SK-N-SH treated with all-trans-retinoic acid at 6 μM for 48 hours (cell line): ENCODE data around the gene WNK3.

Experiments
- ATAC-seq: fragments of 200-7000 bp; cut with Tn5 transposase; 3 replicates; pipeline ENCODE4 v1.9.1; 2020; ENCODE audit warnings: mild to moderate bottlenecking, moderate library complexity
- ARNTL ChIP-seq: fragments of 450-650 bp; formaldehyde crosslinking; IDR thresholded peaks from 2 replicates; pipeline ENCODE4 v1.5.0; 2020; ENCODE audit warnings: low read depth, mild to moderate bottlenecking, moderate library complexity, borderline replicate concordance
- BACH2 ChIP-seq: fragments of 250-450 bp; sonication (Bioruptor Pico); IDR thresholded peaks from 2 replicates; pipeline ENCODE4 v1.9.0; 2021; ENCODE audit warnings: mild to moderate bottlenecking, borderline replicate concordance
- CSDC2 ChIP-seq: fragments of 250-450 bp; sonication (Bioruptor Pico); IDR thresholded peaks from 2 replicates; pipeline ENCODE4 v1.5.0; 2020; ENCODE audit warnings: mild to moderate bottlenecking, moderate library complexity
- ESRRG ChIP-seq: fragments of 250-450 bp; sonication (Bioruptor Pico); IDR thresholded peaks from 2 replicates; pipeline ENCODE4 v1.6.1; 2021; ENCODE audit warnings: mild to moderate bottlenecking
- GLIS3 ChIP-seq: fragments of 250-450 bp; sonication (Bioruptor Pico); IDR thresholded peaks from 2 replicates; pipeline ENCODE4 v1.5.0; 2020; ENCODE audit warnings: mild to moderate bottlenecking, moderate library complexity
- ISL1 ChIP-seq: fragments of 250-450 bp; sonication (Bioruptor Pico); IDR thresholded peaks from 2 replicates; pipeline ENCODE4 v2.1.2; 2022; ENCODE audit warnings: mild to moderate bottlenecking, moderate library complexity
- OSR1 ChIP-seq: fragments of 250-450 bp; sonication (Bioruptor Pico); IDR thresholded peaks from 2 replicates; pipeline ENCODE4 v1.8.0; 2022; ENCODE audit warnings: moderate library complexity, mild to moderate bottlenecking, inconsistent platforms
- PATZ1 ChIP-seq: fragments of 250-450 bp; sonication (Bioruptor Pico); IDR thresholded peaks from 2 replicates; pipeline ENCODE4 v1.8.0; 2020; ENCODE audit warnings: mild to moderate bottlenecking, moderate library complexity, borderline replicate concordance
- POU6F1 ChIP-seq: fragments of 250-450 bp; sonication (Bioruptor Pico); IDR thresholded peaks from 2 replicates; pipeline ENCODE4 v1.8.0; 2021; ENCODE audit warnings: low read depth, mild to moderate bottlenecking, moderate library complexity, borderline replicate concordance
- PPARA ChIP-seq: fragments of 250-450 bp; sonication (Bioruptor Pico); IDR thresholded peaks from 2 replicates; pipeline ENCODE4 v1.5.0; 2020; ENCODE audit warnings: mild to moderate bottlenecking, borderline replicate concordance
- RARB ChIP-seq: fragments of 250-450 bp; sonication (Bioruptor Pico); IDR thresholded peaks from 2 replicates; pipeline ENCODE4 v1.8.0; 2021; ENCODE audit warnings: mild to moderate bottlenecking, moderate library complexity
- SNAI2 ChIP-seq: fragments of 250-450 bp; sonication (Bioruptor Pico); IDR thresholded peaks from 2 replicates; pipeline ENCODE4 v1.5.0; 2020; ENCODE audit warnings: mild to moderate bottlenecking, moderate library complexity
- TCF4 ChIP-seq: fragments of 250-450 bp; sonication (Bioruptor Pico); IDR thresholded peaks from 2 replicates; pipeline ENCODE4 v1.8.0; 2021; ENCODE audit warnings: mild to moderate bottlenecking, moderate library complexity, borderline replicate concordance
- ZC3H10 ChIP-seq: fragments of 250-450 bp; sonication (Bioruptor Pico); IDR thresholded peaks from 2 replicates; pipeline ENCODE4 v1.5.1; 2021; ENCODE audit warnings: mild to moderate bottlenecking, moderate library complexity
- ZFP30 ChIP-seq: fragments of 450-650 bp; formaldehyde crosslinking; IDR thresholded peaks from 2 replicates; pipeline ENCODE4 v1.5.0; 2022; ENCODE audit warnings: mild to moderate bottlenecking, moderate library complexity
- ZNF70 ChIP-seq: fragments of 450-650 bp; formaldehyde crosslinking; IDR thresholded peaks from 2 replicates; pipeline ENCODE4 v1.5.0; 2020; ENCODE audit warnings: mild to moderate bottlenecking, moderate library complexity
- ZNF8 ChIP-seq: fragments of 450-650 bp; formaldehyde crosslinking; IDR thresholded peaks from 2 replicates; pipeline ENCODE4 v1.5.0; 2020; ENCODE audit warnings: mild to moderate bottlenecking, moderate library complexity
- TF ChIP-seq, protein P1 (sequence below): fragments of 250-450 bp; sonication (Bioruptor Pico); IDR thresholded peaks from 2 replicates; pipeline ENCODE4 v1.5.1; 2020; ENCODE audit warnings: low read depth, mild to moderate bottlenecking, moderate library complexity
- TF ChIP-seq, protein P2 (sequence below): fragments of 250-450 bp; sonication (Bioruptor Pico); IDR thresholded peaks from 2 replicates; pipeline ENCODE4 v1.5.0; 2020; ENCODE audit warnings: mild to moderate bottlenecking, moderate library complexity

Gene WNK3

GRCh38 chrX:54238588-54238987 is 119.3 kb downstream of the WNK3 start:
- TF ChIP-seq RARB (CRISPR knock-in tag) (no peak), PPARA (no peak), ZNF70 (CRISPR knock-in tag) (no peak), ARNTL (CRISPR knock-in tag) (no peak)
- ATAC-seq, result no peak

DNA sequence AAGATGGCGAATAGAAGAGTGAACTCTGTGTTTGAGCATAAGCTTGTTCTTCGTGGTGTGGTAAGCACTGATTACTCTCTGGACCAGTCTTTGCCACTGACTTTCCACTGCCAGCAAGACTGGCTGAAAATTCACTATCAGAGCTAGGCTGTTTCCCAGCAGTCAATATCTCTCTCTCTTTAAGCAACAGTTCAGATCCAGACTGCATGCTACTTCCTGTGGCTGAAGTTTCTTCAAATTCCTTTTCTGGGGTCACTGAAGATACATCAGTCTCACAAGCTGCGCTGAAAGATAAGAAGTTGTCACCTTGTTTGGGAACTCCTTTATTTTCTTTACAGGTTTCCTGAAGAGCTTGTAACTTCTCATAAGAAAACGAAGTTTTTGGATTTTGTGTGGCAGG is 120.8 kb downstream of the WNK3 start:
- no peak for ATAC-seq
- TF ChIP-seq ZNF8 (CRISPR knock-in tag), result no peak
- no peak for TF ChIP-seq GLIS3 (CRISPR knock-in tag)
- no peak for TF ChIP-seq ZC3H10 (CRISPR knock-in tag)

DNA sequence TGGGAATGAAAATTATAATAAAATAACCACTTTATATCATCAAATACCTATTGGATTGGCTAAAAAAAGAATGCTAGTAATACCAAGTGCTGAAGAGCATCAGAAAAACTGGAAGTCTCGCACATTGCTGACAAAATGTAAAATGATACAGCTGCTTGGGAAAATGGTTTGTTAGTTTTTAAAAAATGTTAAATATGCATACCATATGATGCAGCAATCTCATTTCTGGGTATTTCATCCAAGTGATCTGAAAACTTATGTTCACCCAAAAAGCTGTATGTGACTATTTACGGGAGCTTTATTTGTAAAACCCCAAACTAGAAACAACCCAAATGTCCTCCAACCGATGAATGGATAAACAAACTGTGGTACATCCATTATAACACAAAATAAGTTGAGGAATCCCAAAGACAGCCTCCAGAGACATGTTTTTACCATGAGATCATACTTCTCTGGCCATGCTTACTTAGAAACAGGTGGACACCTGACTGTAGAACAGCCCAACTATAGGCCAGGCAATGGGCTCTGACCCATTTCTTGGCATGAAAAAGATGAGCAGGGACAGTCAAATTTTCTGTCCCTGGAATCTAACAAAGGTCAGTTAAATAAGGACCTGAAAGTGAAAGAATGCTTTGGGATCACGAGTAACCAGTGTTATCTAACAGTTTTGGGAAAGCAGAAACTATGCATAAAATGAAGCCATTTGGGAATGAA is 127.3 kb downstream of the WNK3 start:
- 0 out of 3 replicates have a peak, but pooled peaks have one; percentile 41 for ATAC-seq
- TF ChIP-seq ESRRG (CRISPR knock-in tag), result no peak
- TF ChIP-seq BACH2 (CRISPR knock-in tag), result no peak
- no peak for TF ChIP-seq PATZ1 (CRISPR knock-in tag)
- no peak for TF ChIP-seq TCF4 (CRISPR knock-in tag)
- TF ChIP-seq CSDC2 (CRISPR knock-in tag), result no peak
- TF ChIP-seq ZNF8 (CRISPR knock-in tag), result no peak
- TF ChIP-seq ARNTL (CRISPR knock-in tag), result no peak
- TF ChIP-seq, protein P1, sequence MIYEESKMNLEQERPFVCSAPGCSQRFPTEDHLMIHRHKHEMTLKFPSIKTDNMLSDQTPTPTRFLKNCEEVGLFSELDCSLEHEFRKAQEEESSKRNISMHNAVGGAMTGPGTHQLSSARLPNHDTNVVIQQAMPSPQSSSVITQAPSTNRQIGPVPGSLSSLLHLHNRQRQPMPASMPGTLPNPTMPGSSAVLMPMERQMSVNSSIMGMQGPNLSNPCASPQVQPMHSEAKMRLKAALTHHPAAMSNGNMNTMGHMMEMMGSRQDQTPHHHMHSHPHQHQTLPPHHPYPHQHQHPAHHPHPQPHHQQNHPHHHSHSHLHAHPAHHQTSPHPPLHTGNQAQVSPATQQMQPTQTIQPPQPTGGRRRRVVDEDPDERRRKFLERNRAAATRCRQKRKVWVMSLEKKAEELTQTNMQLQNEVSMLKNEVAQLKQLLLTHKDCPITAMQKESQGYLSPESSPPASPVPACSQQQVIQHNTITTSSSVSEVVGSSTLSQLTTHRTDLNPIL (CRISPR knock-in tag), result no peak
- no peak for TF ChIP-seq ISL1 (CRISPR knock-in tag)
- TF ChIP-seq SNAI2 (CRISPR knock-in tag), result no peak
- TF ChIP-seq RARB (CRISPR knock-in tag), result no peak
- no peak for TF ChIP-seq OSR1 (CRISPR knock-in tag)
- no peak for TF ChIP-seq POU6F1
- TF ChIP-seq ZC3H10 (CRISPR knock-in tag), result no peak
- TF ChIP-seq ZNF70 (CRISPR knock-in tag), result no peak
- TF ChIP-seq PPARA, result no peak
- TF ChIP-seq GLIS3 (CRISPR knock-in tag), result no peak
- TF ChIP-seq, protein P2, sequence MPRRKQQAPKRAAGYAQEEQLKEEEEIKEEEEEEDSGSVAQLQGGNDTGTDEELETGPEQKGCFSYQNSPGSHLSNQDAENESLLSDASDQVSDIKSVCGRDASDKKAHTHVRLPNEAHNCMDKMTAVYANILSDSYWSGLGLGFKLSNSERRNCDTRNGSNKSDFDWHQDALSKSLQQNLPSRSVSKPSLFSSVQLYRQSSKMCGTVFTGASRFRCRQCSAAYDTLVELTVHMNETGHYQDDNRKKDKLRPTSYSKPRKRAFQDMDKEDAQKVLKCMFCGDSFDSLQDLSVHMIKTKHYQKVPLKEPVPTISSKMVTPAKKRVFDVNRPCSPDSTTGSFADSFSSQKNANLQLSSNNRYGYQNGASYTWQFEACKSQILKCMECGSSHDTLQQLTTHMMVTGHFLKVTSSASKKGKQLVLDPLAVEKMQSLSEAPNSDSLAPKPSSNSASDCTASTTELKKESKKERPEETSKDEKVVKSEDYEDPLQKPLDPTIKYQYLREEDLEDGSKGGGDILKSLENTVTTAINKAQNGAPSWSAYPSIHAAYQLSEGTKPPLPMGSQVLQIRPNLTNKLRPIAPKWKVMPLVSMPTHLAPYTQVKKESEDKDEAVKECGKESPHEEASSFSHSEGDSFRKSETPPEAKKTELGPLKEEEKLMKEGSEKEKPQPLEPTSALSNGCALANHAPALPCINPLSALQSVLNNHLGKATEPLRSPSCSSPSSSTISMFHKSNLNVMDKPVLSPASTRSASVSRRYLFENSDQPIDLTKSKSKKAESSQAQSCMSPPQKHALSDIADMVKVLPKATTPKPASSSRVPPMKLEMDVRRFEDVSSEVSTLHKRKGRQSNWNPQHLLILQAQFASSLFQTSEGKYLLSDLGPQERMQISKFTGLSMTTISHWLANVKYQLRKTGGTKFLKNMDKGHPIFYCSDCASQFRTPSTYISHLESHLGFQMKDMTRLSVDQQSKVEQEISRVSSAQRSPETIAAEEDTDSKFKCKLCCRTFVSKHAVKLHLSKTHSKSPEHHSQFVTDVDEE (CRISPR knock-in tag), result no peak

GRCh38 chrX:54223581-54223980 is 134.3 kb downstream of the WNK3 start:
- TF ChIP-seq POU6F1 (no peak), GLIS3 (CRISPR knock-in tag) (no peak), ZFP30 (no peak), TCF4 (CRISPR knock-in tag) (no peak), BACH2 (CRISPR knock-in tag) (no peak)
- ATAC-seq, result no peak
